ENCODE data around the gene N4BP3. TPM values are rescaled to one million over a fixed set of nuclear protein-coding genes. Genes with fewer than 3 reads are reported as not detected.

N4BP3 gene
- total RNA-seq, 1 donor from 2014 or later, result 2.6 TPM

DNA sequence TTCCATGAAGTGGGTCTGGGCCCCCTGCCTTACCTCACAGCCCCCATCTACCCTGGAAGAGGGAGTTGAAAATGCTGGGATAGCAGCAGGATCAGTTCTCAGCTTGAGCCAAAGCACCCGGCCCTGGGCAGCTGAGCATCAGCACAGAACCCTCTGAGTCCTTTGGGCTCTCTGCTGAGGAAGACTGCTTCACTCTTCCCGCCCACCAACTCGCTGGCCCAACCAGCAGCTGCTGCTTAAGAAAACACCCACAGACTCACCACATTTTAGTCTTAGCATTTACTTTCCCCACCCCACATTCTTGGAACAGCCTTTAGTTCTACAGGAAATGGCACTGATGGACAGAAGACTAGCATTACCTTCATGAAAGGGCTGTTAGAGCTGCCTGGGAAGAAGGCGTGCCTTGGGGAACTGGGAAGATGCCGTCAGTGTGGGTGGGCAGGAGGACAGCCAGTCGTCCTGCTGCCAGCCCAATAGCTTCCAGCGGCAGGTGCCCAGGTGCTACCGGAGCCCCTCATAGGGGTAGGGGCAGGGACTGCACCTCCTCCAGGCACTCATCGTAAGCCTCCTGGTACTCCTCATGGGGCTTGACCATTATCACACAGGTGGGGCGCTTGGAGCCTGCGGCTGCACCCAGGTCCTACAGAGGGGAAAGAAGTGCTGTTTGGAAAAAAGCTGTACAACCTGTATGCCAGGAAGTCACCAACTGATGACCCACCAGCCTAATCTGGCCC lies 36.0 kb downstream of the N4BP3 start:
- no peak for DNase-seq (ENCODE audit: low read depth)

GRCh38 chr5:178150977-178151734 lies 37.8 kb downstream of the N4BP3 start:
- no peak for DNase-seq (ENCODE audit: low read depth)

- no peak for DNase-seq (ENCODE audit: low read depth)
Measured at GRCh38 chr5:178152491-178153444, 39.4 kb downstream of the N4BP3 start.

DNA sequence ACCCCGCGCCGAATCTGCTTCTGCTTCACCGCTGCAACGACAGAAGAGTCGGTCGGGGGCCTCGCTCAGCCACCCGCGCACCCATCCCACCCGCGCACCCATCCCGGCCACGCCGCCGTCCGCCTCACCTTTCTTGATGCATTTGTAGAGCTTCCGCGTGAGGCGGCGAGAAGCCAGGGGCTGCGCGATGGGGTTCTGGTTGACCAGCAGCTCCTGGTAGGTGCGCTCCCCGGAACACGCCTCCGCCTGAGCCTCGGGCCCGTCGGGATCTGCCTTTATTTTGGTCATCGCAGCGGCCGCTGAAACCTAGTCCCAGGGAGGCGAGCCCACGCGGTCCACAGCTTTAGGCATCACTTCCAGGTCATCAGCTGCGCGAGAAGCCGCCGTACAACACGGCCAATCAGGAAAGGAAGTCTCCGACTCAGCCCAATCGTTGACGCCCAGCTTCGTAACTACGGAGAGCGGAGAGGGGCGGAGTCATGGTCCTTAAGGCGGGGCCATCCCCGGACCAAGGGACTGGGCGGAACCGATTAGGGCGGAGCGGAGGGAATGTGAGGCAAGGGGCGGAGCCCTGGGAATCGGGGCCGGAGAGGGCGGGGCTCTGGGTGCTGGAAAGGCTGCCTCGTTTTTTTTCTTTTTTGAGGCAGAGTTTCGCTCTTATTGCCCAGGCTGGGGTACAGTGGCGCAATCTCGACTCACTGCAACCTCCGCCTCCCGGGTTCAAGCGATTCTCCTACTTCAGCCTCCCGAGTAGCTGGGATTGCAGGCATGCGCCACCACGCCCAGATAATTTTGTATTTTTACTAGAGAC lies 40.4 kb downstream of the N4BP3 start, which contains the start of gene NHP2:
NHP2 (minus strand) TSS at position 356 of the 811 bp plus-strand sequence; CDS start at position 288, 68 bp downstream.
- peak; percentile 95 for DNase-seq (ENCODE audit: low read depth)

GRCh38 chr5:178155065-178155464 lies 41.7 kb downstream of the N4BP3 start:
- peak; percentile 12 for DNase-seq (ENCODE audit: low read depth)

DNA sequence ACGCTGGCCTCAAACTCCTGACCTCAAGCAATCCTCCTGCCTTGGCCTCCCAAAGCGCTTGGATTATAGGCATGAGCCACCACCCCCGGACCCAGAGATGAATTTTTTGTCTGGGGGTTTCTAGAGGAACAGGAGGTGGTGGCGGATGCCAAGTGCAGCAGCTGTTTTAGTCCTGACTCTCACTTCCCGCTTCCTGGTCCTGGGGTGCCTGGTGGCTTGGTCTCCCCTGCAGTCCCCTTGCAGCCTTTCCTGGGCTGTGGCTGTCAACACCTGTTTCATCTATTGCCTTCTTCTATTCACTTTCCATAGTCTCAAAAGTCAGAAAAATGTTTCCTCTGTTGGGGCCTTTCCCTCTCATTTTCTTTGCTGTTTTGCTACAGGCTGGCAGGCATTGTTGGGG lies 46.8 kb downstream of the N4BP3 start:
- DNase-seq (ENCODE audit: low read depth), result no peak

GRCh38 chr5:178162481-178162880 lies 49.1 kb downstream of the N4BP3 start:
- DNase-seq (ENCODE audit: low read depth), result no peak

DNA sequence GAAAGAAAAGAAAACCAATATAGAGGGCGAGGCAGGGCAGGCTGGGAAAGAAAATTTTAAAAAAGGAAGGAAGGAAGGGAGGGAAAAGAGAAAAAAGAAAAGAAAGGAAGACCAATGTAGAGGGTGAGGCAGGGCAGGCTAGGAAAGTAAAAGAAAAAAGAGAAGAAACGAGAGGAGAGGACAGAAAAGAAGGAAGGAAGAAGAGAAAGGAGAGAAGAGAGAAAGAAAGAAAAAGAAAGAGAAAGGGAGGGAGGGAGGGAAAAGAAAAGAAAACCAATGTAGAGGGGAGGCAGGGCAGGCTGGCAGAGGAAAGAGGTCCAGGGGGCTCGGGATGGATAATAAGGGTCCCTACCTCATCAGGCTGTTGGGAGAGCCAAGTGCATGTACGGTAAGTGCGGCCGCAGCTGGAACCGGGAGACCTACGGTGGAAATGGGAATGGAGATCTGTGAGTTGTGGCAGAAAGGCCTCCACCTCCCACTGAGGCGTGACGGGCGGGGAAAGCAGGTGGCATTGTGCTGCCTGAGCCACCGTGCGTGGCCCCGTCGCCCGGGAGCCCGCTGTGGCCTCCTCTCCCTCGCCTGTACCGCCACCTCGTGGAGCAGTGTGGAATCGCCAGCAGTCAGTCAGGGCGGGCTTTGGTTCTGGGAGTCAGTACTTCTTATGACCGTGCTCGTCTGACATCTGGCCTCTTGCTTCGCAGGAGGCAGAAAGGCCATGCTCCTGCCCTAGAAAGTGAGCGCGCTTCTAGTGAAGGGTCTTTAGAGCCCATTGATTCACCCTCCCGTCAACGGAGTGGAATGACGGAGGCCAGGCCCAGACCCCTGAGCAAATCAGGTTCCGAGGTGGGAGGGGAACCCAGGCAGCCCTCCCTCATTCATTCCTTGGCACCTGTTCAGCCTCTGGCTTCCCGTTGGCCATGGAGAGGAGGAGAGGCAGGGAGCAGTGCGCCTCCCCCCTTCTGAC lies 50.7 kb downstream of the N4BP3 start:
- peak; percentile 35 for DNase-seq (ENCODE audit: low read depth)

GRCh38 chr5:178165581-178165980 lies 52.2 kb downstream of the N4BP3 start:
- DNase-seq (ENCODE audit: low read depth), result no peak

- no peak for DNase-seq (ENCODE audit: low read depth)
Measured at GRCh38 chr5:178170455-178170854, 57.1 kb downstream of the N4BP3 start.

DNA sequence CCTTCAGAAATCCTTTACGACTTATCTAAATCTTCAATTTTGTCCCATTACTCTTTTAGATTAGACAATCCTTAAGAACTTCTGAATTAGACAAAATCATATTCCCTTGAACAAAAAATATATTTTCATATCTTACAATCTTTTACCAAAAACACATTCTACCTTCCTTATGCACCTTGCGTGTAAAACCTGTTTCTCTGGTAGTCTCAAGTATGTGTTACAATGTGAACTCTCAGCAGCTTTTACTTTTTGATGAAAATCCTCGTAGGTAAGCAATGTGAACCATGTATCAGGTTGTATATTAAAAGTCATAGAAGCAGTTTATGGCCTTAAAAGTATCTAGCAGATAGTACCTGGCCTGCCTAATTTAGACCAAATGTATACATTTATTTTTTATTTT lies 61.1 kb downstream of the N4BP3 start:
- DNase-seq (ENCODE audit: low read depth), result no peak

Other genes with a start within 250 kb of the N4BP3 start
- gene PROP1, start 117.3 kb upstream of the N4BP3 start, total RNA-seq, result not detected in 2 replicates
- 30.9 and 34.1 TPM in 2 replicates for gene RMND5B, start 17.5 kb downstream of the N4BP3 start, total RNA-seq
- 146 and 242 TPM in 2 replicates for gene NHP2, start 40.4 kb downstream of the N4BP3 start, total RNA-seq
- not detected in 2 replicates for gene GMCL2, start 73.8 kb downstream of the N4BP3 start, total RNA-seq
- 51.1 and 56.9 TPM in 2 replicates for gene HNRNPAB, start 91.0 kb downstream of the N4BP3 start, total RNA-seq
- gene PHYKPL, start 119.3 kb downstream of the N4BP3 start, total RNA-seq, result 27.5 and 27.6 TPM in 2 replicates

Data from renal cortical epithelial cell (primary cell).